GM21526 (cell line): ENCODE results near the gene FBXL7.

Experiments used
- ATAC-seq: cut with Tn5 transposase; IDR thresholded peaks from one replicate; pipeline ENCODE4 v1.9.1; 2021; ENCODE audit warnings: moderate library complexity; ENCODE audit not compliant: unreplicated experiment, low FRiP score

The FBXL7 gene

DNA sequence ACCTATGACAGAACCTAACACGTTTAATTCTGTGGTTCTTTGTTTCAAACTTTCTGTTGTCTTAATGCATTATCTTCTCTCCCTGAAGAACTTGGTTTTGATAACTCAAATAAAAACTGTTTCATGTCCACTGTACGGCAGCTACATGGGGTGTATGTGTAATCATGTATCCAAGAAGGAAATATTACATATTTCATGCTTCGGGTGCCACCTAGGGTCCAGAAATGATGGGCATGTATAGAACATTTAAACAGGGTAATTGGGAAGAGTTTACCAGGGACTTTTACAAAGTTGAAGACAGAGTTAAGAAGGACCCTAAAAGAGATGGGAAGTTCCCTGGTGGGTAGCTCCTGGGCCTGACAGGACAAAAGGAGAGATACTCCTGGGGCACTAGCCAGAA lies 291.3 kb downstream of the FBXL7 start:
- ATAC-seq: no peak

DNA sequence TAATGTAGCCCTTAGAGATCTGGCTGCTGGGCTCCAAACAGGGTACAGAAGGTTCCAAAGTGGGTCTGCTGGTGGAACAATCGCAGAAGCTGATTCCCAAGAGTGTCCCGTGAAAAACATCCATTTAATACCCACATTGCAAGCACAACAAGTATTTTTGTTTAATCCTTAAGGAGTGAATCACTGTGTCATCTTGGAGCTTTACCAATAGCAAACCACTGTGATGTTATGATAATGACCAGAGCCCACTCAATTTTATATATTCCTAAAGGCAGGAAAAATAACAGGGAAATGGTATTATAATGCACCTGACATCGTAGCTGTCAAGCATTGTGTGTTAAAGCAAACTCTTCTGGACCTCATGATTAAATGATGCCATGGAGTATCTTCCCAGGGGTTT lies 291.9 kb downstream of the FBXL7 start:
- ATAC-seq: no peak

DNA sequence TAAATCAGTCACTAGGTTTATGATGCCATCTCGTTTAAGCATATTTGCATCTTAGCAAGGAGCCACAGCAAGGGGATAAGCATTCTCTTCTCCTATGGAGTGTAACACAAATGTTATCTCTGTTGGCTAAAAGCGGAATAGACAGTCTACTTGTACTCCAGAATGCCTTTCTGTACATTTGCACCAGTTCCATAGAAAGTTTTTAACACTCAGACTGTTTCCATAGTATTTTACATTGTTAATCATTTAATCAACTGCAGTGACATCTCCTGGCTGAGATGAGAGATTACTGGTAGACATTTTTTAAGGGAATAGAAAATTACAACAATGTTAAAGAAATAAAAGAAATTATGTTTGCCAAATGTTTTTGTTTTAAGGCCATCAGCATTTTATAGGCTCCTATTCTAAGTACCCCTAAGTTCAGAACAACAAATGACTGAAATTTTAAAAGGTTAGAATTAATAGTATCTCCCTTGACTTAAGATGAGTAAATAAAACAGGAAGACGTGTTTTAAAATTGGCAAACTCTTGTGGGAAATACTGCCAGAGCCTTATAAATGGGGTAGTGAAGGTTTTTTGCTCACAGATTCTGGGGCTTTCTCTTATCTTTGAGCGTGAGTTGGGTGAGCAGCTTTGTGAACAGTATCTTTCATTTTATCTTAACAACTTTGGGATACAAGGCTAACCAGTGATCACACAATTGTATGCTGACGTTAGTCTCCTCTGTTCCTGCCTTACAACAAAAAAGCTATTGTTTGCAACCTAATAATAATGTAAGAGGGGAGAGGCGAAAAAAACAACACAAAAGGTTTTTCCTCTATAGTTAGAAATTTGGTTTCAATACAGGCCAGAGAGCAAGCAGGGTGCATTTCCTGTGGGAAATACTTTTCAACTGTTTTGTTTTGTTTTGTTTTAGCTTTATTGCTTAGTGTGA lies 294.3 kb downstream of the FBXL7 start:
- no peak for ATAC-seq

DNA sequence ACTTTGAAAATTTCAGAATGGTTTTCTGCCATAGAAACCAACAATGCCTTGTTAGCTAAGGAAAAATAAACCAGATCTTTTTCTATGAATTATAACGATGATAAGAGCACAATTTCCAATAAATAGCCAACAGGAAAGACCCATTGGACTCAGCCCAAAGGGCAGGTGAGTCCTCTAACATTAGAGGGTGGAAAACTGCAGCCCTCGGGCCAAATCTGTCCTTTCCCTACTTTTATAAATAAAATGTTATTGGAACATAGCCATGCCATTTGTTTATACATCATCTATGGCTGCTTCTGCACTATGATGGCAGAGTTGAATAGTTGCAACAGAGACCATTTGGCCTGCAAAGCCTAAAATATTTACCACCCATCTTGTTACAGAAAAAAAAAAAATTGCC lies 296.1 kb downstream of the FBXL7 start:
- no peak for ATAC-seq

DNA sequence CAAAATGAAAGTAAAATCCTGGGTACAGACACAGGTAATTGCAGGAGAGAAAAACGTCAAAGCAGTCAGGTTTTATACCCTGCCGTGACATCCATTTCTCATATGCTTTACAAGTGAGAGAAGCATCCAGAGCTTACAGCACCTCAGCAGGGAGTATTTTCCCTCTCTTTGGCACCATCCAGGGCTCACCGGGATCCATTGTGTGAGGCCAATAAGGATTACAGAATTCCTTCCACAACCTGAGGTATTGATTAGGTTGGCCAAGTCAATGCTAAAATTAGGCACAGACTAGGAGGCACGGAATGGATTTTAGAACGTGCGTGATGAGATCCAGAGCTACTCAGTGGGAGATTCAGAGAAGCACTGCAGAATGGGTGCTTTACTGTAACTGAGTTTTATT lies 296.6 kb downstream of the FBXL7 start:
- no peak for ATAC-seq

DNA sequence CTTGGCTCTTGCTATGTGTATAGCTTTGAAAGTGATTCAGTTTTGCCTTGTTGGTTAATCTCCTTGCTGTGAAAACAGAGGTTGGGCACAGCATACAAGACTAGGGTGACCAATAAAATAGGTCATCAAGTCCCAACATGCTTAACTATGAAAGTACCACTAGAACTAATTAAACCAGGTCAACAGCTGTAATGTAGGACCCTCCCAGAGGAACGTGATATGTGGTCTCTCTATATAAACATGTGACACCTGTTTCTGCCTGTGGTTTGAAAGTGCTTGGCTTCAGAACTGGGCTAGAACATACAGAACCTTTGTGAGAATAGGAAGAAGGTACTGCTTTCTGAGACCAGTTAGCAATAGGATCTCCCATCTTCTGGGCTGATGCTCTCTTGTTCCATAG lies 297.1 kb downstream of the FBXL7 start:
- ATAC-seq: no peak

DNA sequence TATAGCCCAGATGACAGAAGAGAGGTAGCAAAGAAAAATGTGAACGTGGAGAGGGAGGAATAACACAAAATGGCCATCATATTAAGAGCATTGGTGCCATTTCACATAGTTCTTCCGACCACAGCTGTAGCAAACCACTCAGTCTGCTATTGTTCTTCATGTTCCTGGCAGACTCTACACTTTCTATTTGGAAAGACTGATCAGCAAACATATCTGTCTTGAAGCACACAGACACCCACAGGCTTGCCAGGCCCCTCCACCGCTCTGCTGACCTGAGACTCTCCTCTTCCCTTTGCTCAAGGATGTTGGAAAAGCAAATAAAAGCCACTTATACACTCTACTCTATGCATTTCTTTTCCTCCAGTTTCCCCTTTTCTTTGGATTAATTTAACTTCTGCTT lies 298.0 kb downstream of the FBXL7 start:
- ATAC-seq: no peak

DNA sequence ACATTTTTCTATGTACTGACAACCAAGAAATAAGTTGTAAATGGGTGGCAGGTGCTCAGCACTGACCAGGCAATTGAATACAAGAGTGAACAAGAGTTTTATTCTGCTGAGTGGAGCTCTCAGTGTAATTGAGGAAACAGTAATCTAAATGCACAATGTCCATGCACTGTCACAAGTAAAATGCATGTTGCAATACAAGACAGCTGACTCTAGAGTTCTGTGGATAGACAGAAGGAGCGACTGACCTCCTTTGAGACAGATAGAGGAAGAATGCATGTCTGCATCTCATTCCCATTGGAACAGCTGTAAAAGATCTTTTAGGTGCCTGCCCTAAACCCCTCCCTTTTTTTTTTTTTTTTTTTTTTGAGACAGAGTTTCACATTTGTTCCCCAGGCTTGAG lies 299.0 kb downstream of the FBXL7 start:
- ATAC-seq: no peak

DNA sequence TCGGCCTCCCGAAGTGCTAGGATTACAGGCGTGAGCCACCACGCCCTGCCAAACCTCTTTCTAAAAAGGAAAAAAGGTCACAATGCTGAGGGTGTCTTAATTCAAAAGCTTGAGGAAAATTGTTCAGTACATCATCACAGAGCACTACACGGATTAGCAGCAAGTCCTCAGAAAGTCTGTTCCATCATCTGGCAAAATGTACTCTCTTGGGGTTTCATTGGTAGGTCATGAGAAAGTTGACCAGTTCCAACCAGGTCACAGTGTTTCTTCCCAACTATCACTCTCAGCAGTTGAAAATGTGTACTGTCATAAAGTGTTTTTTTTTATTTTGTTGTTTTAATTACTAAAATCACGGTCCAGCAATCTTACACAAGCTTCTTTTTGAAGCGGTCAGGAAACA lies 299.6 kb downstream of the FBXL7 start:
- no peak for ATAC-seq

DNA sequence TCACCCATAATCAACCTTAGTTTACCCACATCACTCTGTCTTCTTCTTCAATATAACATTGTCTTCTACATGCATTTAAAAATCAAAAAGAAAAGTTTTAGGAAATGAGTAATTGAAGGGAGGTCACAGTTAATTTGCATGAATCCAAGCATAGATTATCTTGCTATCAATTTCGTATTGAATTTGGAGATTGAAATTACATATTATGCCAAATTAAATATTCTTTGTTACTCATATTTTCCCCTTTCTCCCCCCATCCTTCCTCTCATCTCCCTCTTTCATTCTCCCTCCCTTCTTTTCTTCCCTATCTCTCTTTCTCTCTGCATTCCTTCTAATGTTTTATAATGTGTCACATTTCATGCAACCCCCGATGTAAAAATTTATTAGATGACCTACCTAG lies 303.3 kb downstream of the FBXL7 start:
- no peak for ATAC-seq

DNA sequence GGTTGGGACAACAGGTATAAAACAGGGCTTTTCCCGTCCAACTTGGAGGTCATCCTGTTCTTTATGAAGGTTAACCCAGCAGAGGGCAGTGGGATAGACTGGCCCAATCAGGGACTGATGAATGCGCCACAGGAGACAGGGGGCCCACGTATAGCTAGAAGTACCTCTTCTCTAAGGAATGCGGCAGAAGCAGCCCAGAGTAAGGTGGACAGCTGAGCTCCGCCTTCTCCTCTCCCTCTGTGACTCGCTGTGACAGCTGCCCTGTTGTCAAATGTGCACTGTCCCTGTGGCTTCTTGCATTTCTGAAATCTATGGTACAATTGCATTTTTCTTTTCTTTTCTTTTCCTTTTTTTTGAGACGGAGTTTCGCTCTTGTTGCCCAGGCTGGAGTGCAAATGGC lies 306.6 kb downstream of the FBXL7 start:
- ATAC-seq: no peak

DNA sequence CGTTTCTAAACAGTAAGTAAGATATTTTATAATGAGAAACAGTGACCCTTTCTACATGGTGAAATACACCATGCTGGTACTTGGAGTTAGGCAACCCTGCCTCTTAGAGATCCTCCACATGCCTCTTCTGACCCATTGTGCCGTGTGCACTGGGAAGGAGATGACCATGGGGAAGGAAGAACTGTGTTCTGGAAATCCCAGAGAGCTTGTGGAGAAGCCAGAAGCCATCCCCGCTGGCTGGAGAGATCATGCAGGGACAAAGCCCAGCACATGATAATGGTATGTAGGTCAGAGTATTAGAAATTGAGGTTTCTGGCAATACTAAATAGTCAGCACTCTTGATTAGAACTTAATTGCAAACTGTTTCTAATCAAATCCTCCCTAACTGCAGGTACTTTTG lies 307.3 kb downstream of the FBXL7 start:
- ATAC-seq: no peak

DNA sequence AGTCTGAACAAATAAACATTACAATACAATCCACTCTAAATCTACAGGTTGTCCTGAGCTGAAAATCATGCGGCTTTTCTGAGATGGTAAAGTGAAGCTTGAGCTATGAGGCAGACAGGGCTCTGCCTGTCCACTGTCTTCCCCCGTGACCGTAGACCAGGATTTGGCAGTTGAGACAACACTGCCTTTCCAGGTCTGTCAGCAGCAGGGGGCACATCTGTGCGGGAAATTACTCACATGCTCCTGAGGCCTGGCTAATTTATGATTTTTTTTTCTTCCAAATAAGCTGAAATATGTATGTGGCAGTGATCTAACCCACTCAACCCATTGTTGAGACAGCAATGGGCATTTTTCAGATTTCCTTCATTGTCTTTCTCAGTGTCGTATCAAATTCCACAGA lies 307.9 kb downstream of the FBXL7 start:
- ATAC-seq: no peak

DNA sequence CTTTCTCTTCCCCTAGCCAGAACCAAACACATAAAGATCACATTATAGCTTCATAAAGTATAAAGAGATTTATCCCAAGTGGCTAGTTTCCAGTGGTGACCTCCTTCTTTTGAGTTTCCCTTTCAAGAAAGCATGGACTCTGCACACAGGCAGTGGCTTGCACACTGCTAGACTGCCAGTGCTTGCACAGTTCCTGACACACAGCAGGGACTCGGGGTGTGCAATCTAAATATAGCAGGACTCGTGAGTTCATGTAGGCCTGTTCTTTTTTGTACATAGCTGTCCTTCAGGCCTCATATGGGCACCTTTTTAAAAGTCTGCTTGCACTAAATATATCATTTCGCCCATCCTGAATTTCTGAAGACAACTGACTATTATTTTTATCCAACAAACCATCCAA lies 308.6 kb downstream of the FBXL7 start:
- no peak for ATAC-seq

DNA sequence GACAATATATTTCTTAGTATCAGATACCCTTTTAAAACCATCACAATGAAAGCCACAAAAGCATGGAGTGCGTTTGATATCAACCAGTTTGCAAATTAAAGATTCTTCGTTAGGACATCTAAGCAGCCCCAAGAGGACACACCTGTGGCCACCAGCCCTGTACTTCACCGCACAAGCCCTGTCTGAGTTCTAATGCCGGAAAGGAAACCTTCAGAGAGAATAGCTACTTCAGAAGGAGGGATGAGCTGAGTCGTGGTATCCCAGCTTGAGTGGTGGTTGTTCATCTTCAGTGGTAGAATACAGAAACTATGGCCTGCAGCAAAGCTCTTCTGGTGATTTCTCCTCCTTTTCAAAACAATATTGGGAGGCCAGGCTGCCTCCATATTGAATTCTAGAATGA lies 319.6 kb downstream of the FBXL7 start:
- ATAC-seq: no peak

DNA sequence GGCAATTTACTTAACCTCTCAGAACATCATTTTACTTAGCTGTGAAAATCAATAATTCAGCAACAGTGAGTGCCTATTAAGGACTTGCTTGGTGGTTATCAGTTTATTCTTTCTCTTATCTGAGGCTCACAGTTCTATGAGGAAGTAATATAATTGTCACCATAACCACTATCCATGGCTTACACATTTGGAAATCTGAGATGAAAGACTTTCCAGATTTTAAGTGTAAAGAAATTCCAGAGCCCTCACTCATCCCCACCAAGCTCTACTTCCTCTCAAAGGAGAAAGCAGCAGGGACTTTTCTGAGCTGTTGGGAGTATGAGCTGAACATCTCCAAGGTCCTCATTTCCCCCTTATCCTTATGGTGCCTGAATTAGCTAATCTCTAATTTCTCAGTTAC lies 321.5 kb downstream of the FBXL7 start:
- no peak for ATAC-seq

DNA sequence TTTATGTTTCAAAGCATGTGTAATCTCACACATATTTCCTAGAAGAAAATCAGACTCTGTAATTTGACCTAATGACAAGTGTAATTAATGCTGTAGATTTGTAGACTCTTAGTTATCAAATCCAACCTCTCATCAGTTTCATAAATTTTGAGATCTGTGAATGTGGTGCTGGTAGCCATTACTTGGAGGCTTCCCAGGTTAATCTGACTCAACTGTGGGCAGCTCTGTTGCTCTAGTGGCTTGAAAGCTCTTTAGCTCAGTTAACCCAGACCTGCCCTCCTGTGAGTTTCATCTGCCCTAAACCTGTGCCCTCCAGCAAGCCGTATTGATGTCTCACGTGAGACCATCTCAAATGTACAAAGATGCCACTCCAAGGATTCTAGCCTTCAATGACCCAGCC lies 323.4 kb downstream of the FBXL7 start:
- no peak for ATAC-seq

DNA sequence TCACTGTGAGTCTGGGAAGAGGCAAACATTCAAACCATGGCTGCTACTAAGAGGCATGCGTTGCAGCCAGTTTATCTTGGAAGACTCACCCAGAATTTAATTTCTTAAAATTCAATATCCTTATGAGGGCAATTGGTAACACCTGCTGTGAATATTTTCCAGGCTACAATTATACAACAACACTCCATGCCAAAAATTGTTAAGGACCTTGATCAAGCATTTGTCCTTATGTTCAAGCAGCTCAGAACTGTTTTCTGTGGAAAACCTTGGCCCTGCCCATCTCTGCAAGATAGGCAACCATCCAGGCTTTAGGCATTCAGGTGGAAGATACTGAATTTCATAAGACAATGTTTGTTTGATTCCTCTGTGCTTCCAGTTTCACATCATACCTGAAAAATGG lies 327.8 kb downstream of the FBXL7 start:
- ATAC-seq: no peak

DNA sequence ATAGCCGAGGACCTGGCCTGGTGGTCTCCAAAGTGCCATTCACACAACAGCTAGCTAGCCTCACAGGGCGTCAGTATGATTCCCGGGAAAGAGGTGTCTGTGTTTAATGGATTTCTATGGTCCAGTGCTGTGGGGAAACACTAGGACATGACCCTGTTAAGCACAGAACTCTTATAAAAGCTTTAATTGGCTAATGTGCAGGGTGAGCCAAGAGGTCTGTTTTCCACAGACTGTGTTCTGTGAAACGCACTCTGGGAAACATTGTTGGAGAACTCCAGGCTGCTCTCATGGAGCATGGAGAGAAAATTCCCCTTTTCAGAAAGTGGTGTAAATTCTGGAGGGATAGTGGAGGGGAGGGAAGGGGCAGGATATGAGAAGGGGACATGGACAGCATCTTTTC lies 331.4 kb downstream of the FBXL7 start:
- no peak for ATAC-seq

DNA sequence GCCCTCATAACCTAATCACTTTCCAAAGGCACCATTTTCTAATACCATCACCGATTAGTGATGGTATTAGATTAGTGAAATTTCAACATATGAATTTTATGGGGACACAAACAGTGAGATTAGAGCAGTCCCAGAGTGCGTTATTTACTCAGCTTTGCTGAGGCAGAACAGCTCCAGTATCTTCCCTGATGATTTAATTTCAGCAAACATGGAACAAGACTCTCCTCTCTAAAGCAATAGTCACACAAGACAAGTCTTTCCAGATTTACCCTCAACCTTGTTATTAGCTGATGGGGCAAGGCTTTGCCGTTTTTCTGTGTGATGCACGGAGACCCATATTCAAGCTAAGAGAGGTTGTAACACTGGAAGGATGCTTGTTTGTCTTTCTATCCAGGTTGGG lies 333.4 kb downstream of the FBXL7 start:
- ATAC-seq: no peak

DNA sequence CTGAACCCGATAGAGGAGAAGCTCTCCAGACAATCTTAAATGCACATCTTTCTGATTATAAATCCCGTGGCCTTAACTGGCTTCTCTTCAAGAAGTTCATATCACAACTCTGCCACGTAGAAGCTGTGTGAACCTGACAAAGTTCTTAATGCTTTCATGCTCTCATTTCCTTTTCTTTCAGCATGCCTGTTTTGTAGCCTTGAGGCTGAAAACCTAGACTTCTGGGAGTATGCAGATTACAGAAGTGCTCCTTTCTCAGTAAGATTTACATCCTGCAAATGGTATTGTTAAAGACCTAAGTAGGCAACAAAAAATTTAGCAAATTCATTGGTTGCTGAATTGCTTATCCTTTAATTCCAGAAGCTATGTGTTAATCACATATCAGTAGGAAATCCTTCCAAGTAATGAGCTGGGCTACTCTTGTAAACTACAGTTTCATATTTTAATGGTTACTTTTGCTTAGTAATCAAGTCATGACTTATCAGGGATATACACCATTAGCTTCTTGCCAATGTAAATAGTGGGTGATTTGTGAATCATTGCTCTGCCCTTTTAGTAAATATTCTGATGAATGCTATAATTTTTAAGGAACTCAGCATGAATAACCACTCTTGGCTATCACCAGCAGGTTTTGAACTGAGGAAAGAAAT lies 334.7 kb downstream of the FBXL7 start:
- no peak for ATAC-seq

DNA sequence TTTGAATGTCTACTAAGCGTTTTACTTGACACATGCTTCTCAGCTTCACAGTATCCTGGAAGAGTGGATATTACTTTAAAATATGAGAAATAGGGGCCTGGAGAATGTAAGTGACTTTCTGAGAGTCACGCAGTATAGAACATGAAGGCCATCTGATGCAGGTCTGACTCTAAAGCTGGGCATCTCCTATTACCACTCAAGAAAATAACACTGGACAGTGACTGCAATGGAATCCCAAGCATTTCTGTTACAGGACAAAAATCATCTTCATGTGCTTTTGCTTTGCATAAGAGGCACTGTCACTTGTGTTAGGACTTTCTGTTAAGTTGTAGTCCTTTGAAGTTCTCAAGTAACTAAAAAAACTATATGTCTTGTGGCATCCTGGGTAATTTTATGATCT lies 335.5 kb downstream of the FBXL7 start:
- ATAC-seq: no peak
